GM12878 (cell line): ENCODE data around the gene ABCG5. TPM values are rescaled to one million over a fixed set of nuclear protein-coding genes. Genes with fewer than 3 reads are reported as not detected.

Experiments used
- ATAC-seq: fragments of 200-7000 bp; cut with Tn5 transposase; 3 replicates; pipeline ENCODE4 v1.9.1; 2020; ENCODE audit warnings: mild to moderate bottlenecking, moderate library complexity
- BruUV-seq: library from RNA; stranded (reverse); fragments of 400-500 nt; replicated peaks from 2 replicates; lab custom pipeline; 2021; lab: Mats Ljungman, UMichigan
- CTCF ChIA-PET: fragments of 300-600 bp; sonication (Branson Sonifier 250); formaldehyde crosslinking; extraction: SDS; loops from one replicate; lab custom pipeline; 2021; ENCODE audit warnings: inconsistent platforms; lab: Yijun Ruan, JAX
- POLR2A ChIA-PET: fragments of 350-600 bp; formaldehyde crosslinking; extraction: SDS; loops from one replicate; lab custom pipeline; 2021; ENCODE audit warnings: inconsistent platforms; lab: Charles Lee
- RAD21 ChIA-PET: fragments of 300-600 bp; sonication (Branson Sonifier 250); formaldehyde crosslinking; loops from one replicate; lab custom pipeline; 2023; ENCODE audit warnings: antibody characterized with exemption; ENCODE audit not compliant: unreplicated experiment; lab: Charles Lee
- SMC1A ChIA-PET: fragments of 300-600 bp; sonication (Branson Sonifier 250); formaldehyde crosslinking; loops from one replicate; lab custom pipeline; 2023; ENCODE audit not compliant: unreplicated experiment, uncharacterized antibody; lab: Charles Lee
- DNase-seq: peaks from one replicate; pipeline ENCODE4 v3.0.0-alpha.2; 2011; ENCODE audit warnings: low read depth, low spot score
- FAIRE-seq: peaks from 3 replicates; lab custom pipeline; 2011; peaks lifted over from hg19 to GRCh38; lab: Jason Lieb, UNC
- H2AFZ ChIP-seq: 2 replicates; pipeline ENCODE4 v1.6.0; 2011; ENCODE audit warnings: low read depth, low read length, control low read depth; ENCODE audit not compliant: control insufficient read depth
- H3K27ac ChIP-seq: 2 replicates; pipeline ENCODE4 v1.5.1; 2011; ENCODE audit warnings: control low read depth; ENCODE audit not compliant: control insufficient read depth, insufficient read depth
- H3K27me3 ChIP-seq, 2 experiments: replicated peaks in 1 of 2; 2 replicates each; pipeline versions ENCODE4 v1.6.0 to v1.6.1; 2011; ENCODE audit warnings: low read length in 1 of 2; ENCODE audit not compliant: control insufficient read depth in 2 of 2, insufficient read depth in 2 of 2
- H3K36me3 ChIP-seq, 2 experiments: 2 replicates each; pipeline ENCODE4 v1.5.1; 2011; ENCODE audit warnings: low read length in 1 of 2; ENCODE audit not compliant: control insufficient read depth in 2 of 2, insufficient read depth in 2 of 2
- H3K4me1 ChIP-seq: 2 replicates; pipeline ENCODE4 v1.6.1; 2011; ENCODE audit warnings: mild to moderate bottlenecking, low read length, moderate library complexity, mixed read lengths; ENCODE audit not compliant: control insufficient read depth, insufficient read depth
- H3K4me2 ChIP-seq: 2 replicates; pipeline ENCODE4 v1.6.0; 2011; ENCODE audit warnings: control low read depth; ENCODE audit not compliant: control insufficient read depth, insufficient read depth
- H3K4me3 ChIP-seq: fragments of 200-600 bp; sonication (generic); 2 replicates; pipeline ENCODE4 v1.5.1; 2016
- H3K79me2 ChIP-seq: 2 replicates; pipeline ENCODE4 v1.6.0; 2011; ENCODE audit warnings: low read length; ENCODE audit not compliant: control insufficient read depth, insufficient read depth
- H3K9ac ChIP-seq: 2 replicates; pipeline ENCODE4 v1.8.0; 2011; ENCODE audit warnings: low read length, control low read depth, mixed read lengths; ENCODE audit not compliant: control insufficient read depth, insufficient read depth
- H3K9me3 ChIP-seq: replicated peaks from 3 replicates; pipeline ENCODE4 v1.5.1; 2011; ENCODE audit warnings: mild to moderate bottlenecking, low read length; ENCODE audit not compliant: control insufficient read depth, insufficient read depth
- H4K20me1 ChIP-seq: 2 replicates; pipeline ENCODE4 v1.6.0; 2011; ENCODE audit not compliant: control insufficient read depth, insufficient read depth
- BCL3 ChIP-seq: IDR thresholded peaks from 2 replicates; pipeline ENCODE4 v1.6.1; 2011; ENCODE audit warnings: borderline replicate concordance, low read depth, mild to moderate bottlenecking, moderate library complexity, low read length; ENCODE audit not compliant: insufficient read depth, poor library complexity, severe bottlenecking
- E4F1 ChIP-seq: fragments of 450-650 bp; IDR thresholded peaks from 2 replicates; pipeline ENCODE4 v1.6.1; 2018; ENCODE audit warnings: borderline replicate concordance, mild to moderate bottlenecking; ENCODE audit not compliant: partially characterized antibody
- NR2F1 ChIP-seq: fragments of 450-650 bp; conservative IDR thresholded peaks from 2 replicates; pipeline ENCODE4 v1.6.1; 2017; ENCODE audit warnings: mild to moderate bottlenecking
- ZBTB40 ChIP-seq: fragments of 450-650 bp; IDR thresholded peaks from 2 replicates; pipeline ENCODE4 v1.6.1; 2016; ENCODE audit warnings: mild to moderate bottlenecking, moderate library complexity, borderline replicate concordance
- WGBS: methylation state at CpG from one replicate; pipeline ENCODE4 v1.1.6; 2016; ENCODE audit warnings: low lambda C conversion rate; ENCODE audit not compliant: insufficient replicate concordance, insufficient coverage; ENCODE audit errors: missing lambda C conversion rate; 5-methylcytosine and 5-hydroxymethylcytosine counted together
- in situ Hi-C: fragments of 300-500 bp; cut with MboI; formaldehyde crosslinking; loops from 9 replicates; pipeline ENCODE4 v1.14.3; 2018; ENCODE audit warnings: mixed read lengths
- intact Hi-C: fragments of 100-400 bp; cut with micrococcal nuclease; formaldehyde crosslinking; loops from one replicate; pipeline ENCODE4 v1.14.2; 2022; ENCODE audit not compliant: unreplicated experiment
- polyA plus RNA-seq, 11 experiments: library from polyadenylated mRNA; depleted of rRNA in 4 of 11; unstranded in 6 of 11; stranded (reverse) in 5 of 11; fragments of >200 nt; fragmentation: Nextera tagmentation in 4 of 11; fragmentation: Illumina TruSeq in 1 of 11; extraction: Ambion mirVana in 4 of 11; extraction: Trizol in 1 of 11; gene quantifications; 1 replicate in 1 of 11; 2 replicates in 10 of 11; pipeline versions ENCODE4 v1.2.1 to v1.2.3, GENCODE V29; 2011 to 2016; ENCODE audit warnings: inconsistent platforms in 2 of 11, missing spikeins in 2 of 11, low read depth in 1 of 11
- total RNA-seq, 4 experiments: library from RNA; depleted of rRNA in 3 of 4; stranded (reverse); fragments of >200 nt in 3 of 4; fragmentation: Illumina TruSeq in 1 of 4; extraction: Trizol in 1 of 4; gene quantifications; 2 replicates each; pipeline versions ENCODE4 v1.2.1 to v1.2.3, GENCODE V29; 2013 to 2021

Gene ABCG5
- total and polyA plus RNA-seq, 10 of the 15 experiments (the other 5 are each of a cell fraction or from before 2014, with no cell fraction given), result not detected

GRCh38 chr2:43778233-43778632, 60.4 kb downstream of the ABCG5 start:
- ChIA-PET SMC1A (no interaction called here), RAD21 (no interaction called here), POLR2A (no interaction called here), CTCF (no interaction called here)
- FAIRE-seq (no peak), ATAC-seq (no peak), DNase-seq (no peak)
- Histone ChIP-seq H3K27ac (no peak overlapping the region), H3K9ac (no peak overlapping the region), H3K79me2 (no peaks in the 10 kb centered on the region), H3K36me3 (peaks cover 0 to 4% of the 10 kb centered on the region in 2 experiments; a peak in 1 of 4 replicates), H3K4me2 (no peak overlapping the region), H3K27me3 (no peaks in the 10 kb centered on the region), H3K9me3 (no peaks in the 10 kb centered on the region), H2AFZ (no peak overlapping the region), H4K20me1 (no peaks in the 10 kb centered on the region), H3K4me1 (no peaks in the 10 kb centered on the region), H3K4me3 (no peak overlapping the region)
- BruUV-seq, result no TSS peak
- TF ChIP-seq BCL3, result no peak
- TF ChIP-seq NR2F1, result no peak
- no peak for TF ChIP-seq ZBTB40
- no peak for TF ChIP-seq E4F1
- in situ Hi-C loops (no loop called here), intact Hi-C loops (no loop called here)
- 89% methylated on average over 8 of the region's 8 CpGs for WGBS
